Measurements from ENCODE around the gene TENT4B.
"Not testable (repeated sequence)": the region's sequence is repeated elsewhere in the genome, so short reads cannot be mapped to it uniquely, and the experiment has no call there.

The TENT4B gene

DNA sequence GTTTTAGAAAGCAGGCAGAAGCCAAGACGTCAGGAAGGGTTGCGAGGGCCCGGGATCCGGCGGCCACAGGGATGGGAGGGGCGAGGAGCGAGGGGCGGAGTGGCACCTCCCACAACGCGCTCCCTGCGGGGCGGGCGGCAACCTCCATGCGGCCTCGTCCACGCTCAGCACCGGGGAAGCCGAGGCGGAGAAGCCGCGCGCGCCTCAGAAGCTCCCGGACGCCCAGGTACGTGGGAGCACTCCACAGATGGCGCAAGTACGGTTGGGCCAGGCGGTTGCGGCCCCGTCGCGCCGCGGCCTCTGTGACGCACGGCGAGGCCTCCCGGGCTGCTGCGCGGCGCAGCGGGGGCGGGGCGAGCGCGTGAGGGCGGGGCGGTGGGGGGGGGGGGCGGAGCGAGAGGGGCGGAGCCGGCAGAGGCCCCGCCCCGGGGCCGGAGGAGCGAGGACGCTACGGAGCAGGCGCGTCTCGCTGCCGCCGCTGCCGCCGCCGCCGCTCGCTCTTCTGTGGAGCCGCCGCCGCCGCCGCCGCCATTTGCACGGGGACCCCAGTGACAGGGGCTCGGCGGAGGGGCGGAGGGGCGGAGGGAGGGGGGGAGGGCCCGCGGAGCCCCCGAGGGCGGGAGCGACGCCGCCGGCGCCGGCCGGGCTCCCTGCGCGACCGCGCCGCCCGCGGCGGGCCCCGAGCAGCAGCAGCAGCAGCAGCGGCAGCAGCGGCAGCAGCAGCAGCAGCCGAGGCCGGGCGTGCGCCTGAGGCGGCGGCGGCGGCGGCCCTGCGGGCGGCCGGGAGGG is at the start of gene TENT4B:
Gene TENT4B, plus strand, starts transcription at position 500 of the 789 bp plus-strand sequence. CDS start 316 bp downstream, outside the sequence.
- H3K27me3 Mint-ChIP-seq, result no peaks in the 10 kb centered on the region
- H3K36me3 Mint-ChIP-seq, result peaks cover 3% of the 10 kb centered on the region
- H3K4me1 Mint-ChIP-seq (ENCODE audit: low read depth), result peaks cover 35% of the 10 kb centered on the region
- H3K4me3 Mint-ChIP-seq, result peak within 1 kb of the TSS; percentile 95
- H3K27ac Mint-ChIP-seq, result peak within 1 kb of the TSS; percentile 99
- H3K9me3 Mint-ChIP-seq (ENCODE audit: low read depth), result no peaks in the 10 kb centered on the region

DNA sequence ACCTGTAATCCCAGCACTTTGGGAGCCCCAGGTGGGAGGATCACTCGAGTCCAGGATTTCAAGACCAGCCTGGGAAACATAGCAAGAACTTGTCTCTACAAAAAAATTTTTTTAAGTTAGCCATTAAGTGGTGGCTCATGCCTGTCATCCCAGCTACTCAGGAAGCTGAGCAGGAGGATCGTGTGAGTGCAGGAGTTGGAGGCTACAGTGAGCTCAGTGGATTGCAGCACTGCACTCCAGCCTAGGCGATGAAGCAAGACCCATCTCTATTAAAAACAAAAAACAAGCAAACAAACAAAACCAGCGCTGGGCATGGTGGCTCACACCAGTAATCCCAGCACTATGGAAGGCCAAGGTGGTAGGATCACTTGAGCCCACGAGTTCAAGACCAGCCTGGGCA is 49.3 kb upstream of the TENT4B start:
- peaks cover 13% of the 10 kb centered on the region for H3K36me3 Mint-ChIP-seq
- no peaks in the 10 kb centered on the region for H3K4me1 Mint-ChIP-seq (ENCODE audit: low read depth)

DNA sequence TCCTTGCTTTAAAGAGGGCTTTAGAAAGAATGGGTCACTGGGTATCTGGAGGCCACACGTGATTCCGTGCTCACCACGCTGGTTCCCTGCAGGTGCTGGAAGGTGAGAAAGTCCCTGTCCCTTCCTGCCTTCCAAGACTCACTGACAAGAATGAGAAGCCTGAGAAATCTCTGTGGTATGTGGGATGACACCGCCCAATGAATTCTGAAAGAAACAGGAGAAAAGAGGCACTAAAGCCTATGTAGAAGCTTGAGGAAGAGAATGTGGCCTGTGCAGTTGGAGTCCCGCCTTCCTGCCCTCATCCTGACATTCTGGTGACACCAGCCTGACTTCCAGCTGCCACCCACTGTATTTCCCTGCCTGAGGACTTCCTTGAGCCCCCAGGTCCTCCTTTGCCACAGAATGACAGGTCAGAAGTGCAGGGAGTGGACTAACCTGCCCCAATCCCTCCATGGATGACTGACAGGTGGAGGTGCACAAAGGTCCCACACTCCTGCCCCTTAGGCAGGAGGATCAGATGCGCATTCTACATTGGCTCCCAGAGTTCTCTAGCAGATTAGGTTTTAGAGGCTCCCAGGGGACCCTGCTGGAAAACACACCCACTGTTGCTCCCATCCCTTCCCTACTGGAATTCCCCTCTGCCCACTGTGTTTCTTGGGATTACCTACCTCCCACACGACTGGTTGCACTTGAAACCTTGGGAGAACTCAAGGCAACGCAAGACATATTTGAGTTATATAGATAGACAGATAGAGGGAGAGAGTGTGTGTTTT is 38.6 kb upstream of the TENT4B start:
- H3K27ac Mint-ChIP-seq, result no peak overlapping the region
- no peaks in the 10 kb centered on the region for H3K36me3 Mint-ChIP-seq
- no peaks in the 10 kb centered on the region for H3K27me3 Mint-ChIP-seq
- no peak overlapping the region for H3K4me3 Mint-ChIP-seq
- no peaks in the 10 kb centered on the region for H3K9me3 Mint-ChIP-seq (ENCODE audit: low read depth)
- H3K4me1 Mint-ChIP-seq (ENCODE audit: low read depth), result peaks cover 2% of the 10 kb centered on the region

More for the DNA sequence above, 49.3 kb upstream of the TENT4B start:
- no peak overlapping the region for H3K4me3 Mint-ChIP-seq
- no peaks in the 10 kb centered on the region for H3K9me3 Mint-ChIP-seq (ENCODE audit: low read depth)
- no peak overlapping the region for H3K27ac Mint-ChIP-seq
- H3K27me3 Mint-ChIP-seq, result no peaks in the 10 kb centered on the region

DNA sequence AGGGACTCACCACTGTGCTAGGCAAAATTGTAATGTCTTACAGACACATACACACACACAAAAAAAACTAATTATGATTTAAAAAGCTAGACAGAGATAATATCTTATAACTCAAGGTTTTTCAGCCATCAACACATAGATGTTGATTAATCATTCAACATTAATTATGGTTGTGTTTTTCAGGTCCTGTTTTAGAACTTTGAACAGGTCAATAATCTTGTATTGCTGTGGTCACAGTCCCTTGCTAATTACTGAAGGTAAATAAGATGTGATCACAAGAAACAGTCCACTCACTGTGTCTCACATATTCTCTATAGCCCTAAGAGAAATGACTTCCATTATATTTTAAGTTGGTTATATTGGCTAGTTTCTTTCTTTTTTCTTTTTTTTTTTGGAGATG is 32.4 kb upstream of the TENT4B start:
- Mint-ChIP-seq H3K36me3 (peaks cover 3% of the 10 kb centered on the region), H3K27ac (no peak overlapping the region), H3K27me3 (no peaks in the 10 kb centered on the region), H3K9me3 (ENCODE audit: low read depth) (no peaks in the 10 kb centered on the region), H3K4me3 (no peak overlapping the region), H3K4me1 (ENCODE audit: low read depth) (peaks cover 20% of the 10 kb centered on the region)

DNA sequence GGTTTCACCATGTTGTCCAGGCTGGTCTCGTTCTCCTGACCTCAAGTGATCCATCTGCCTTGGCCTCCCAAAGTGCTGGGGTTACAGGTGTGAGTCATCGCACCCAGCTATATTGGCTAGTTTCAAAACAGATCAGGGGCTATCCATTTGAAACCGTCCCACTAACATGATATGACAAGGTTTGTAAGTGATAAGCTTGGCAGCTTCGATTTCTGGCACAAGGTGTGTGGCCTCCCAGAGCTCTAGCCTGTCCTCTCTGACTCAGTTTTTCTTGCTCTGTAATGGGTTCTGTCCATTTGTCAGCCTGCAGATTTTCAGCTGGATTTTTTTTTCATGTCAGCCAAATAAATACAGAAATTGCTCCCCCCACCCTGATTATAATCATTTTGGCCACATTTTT is 31.8 kb upstream of the TENT4B start:
- Mint-ChIP-seq H3K4me3 (peak overlapping the region; percentile 51), H3K27ac (peak overlapping the region; percentile 81), H3K36me3 (peaks cover 3% of the 10 kb centered on the region), H3K9me3 (ENCODE audit: low read depth) (no peaks in the 10 kb centered on the region), H3K27me3 (no peaks in the 10 kb centered on the region), H3K4me1 (ENCODE audit: low read depth) (peaks cover 20% of the 10 kb centered on the region)

DNA sequence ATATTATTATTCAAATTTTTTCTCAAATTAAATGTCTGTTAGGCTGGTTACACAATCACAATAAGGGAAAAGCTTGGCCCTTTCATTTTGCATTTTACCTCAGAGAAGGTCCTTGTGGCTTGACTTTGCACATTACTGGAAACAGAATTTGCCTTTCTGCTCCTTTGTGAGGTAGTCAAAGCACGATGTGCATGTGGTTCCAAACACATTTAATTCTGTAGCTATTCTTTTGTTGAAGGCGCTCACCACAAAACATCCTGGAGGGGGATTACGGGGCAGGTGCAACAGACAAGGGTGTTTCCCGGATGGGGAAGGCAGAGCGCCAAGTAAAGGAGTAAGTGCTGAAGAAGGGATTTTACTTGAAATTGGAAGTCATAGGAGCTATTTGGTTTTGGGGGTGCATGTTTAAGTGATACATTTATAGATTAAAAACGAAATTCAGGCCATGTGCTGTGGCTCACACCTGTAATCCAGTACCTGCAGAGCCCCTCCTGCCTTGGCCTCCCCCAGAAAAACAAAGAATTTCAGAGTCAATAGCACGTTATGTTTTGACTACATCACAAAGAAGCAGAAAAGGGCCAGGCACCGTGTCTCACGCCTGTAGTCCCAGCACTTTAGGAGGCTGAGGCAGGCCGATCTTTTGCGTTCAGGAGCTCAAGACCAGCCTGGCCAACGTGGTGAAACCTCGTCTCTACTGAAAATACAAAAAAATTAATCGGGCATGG is 31.2 kb upstream of the TENT4B start:
- Mint-ChIP-seq H3K4me1 (ENCODE audit: low read depth) (peaks cover 20% of the 10 kb centered on the region), H3K36me3 (peaks cover 3% of the 10 kb centered on the region), H3K27ac (peak overlapping the region; percentile 81), H3K9me3 (ENCODE audit: low read depth) (no peaks in the 10 kb centered on the region), H3K4me3 (peak overlapping the region; percentile 51), H3K27me3 (no peaks in the 10 kb centered on the region)

DNA sequence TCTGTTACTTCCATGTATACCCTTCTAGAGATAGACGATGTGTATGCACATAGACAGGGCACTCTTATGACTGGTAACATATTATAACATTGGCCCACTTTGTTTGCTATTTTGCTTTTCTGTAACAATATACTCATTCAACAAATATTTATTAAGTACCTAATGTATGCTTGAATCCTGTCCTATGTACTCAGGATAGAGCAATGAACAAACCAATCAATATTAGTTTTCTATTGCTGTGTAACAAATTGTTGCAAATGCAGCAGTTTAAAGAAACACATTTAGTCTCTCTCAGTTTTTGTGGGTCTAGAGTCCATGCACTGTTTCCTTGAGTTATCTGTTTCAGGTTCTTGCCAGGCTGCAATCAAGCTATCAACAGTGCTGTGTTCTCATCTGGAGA is 29.7 kb upstream of the TENT4B start:
- Mint-ChIP-seq H3K9me3 (ENCODE audit: low read depth) (no peaks in the 10 kb centered on the region), H3K4me3 (no peak overlapping the region), H3K27ac (no peak overlapping the region), H3K27me3 (no peaks in the 10 kb centered on the region), H3K4me1 (ENCODE audit: low read depth) (peaks cover 20% of the 10 kb centered on the region), H3K36me3 (peaks cover 3% of the 10 kb centered on the region)

DNA sequence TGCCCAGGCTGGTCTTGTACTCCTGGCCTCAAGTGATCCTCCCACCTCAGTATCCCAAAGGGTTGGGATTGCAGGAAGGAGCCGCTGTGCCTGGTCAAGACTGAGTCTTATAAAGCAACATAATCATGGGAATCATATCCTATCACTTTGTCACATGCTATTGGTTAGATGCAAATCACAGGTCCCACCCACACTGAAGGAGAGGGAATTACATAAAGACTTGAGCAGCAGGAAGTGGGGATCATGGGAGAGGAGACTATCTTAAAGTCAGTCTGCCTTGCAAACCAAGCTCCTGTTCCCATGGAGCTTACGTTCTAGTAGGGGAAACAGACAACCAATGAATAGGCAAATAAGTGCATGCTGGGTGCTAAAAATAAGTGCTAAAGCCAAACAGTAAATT is 28.3 kb upstream of the TENT4B start:
- H3K27me3 Mint-ChIP-seq, result no peaks in the 10 kb centered on the region
- H3K27ac Mint-ChIP-seq, result no peak overlapping the region
- no peaks in the 10 kb centered on the region for H3K9me3 Mint-ChIP-seq (ENCODE audit: low read depth)
- no peak overlapping the region for H3K4me3 Mint-ChIP-seq
- H3K36me3 Mint-ChIP-seq, result peaks cover 3% of the 10 kb centered on the region
- H3K4me1 Mint-ChIP-seq (ENCODE audit: low read depth), result peaks cover 18% of the 10 kb centered on the region

DNA sequence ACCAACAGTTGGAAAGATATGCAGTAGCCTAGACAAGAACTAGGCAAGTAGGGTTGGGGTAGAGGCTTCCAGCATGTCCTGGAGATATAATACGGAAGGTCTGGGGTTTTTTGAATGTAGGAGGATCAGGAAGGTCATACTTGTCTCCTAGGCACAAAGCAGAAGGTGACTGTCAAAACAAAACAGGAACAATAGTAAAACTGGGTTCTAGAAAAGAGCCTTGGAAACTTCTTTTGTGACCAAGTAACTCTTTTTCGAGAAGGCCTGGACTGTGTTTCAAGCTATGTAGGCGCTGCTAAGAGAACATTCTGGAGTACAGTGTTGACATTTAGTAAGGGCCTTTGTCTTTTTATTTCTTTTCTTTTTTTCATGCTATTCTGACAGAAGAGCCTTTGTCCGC is 26.9 kb upstream of the TENT4B start:
- peaks cover 12% of the 10 kb centered on the region for H3K4me1 Mint-ChIP-seq (ENCODE audit: low read depth)
- H3K27ac Mint-ChIP-seq, result no peak overlapping the region
- no peaks in the 10 kb centered on the region for H3K27me3 Mint-ChIP-seq
- H3K9me3 Mint-ChIP-seq (ENCODE audit: low read depth), result no peaks in the 10 kb centered on the region
- H3K36me3 Mint-ChIP-seq, result peaks cover 3% of the 10 kb centered on the region
- no peak overlapping the region for H3K4me3 Mint-ChIP-seq

DNA sequence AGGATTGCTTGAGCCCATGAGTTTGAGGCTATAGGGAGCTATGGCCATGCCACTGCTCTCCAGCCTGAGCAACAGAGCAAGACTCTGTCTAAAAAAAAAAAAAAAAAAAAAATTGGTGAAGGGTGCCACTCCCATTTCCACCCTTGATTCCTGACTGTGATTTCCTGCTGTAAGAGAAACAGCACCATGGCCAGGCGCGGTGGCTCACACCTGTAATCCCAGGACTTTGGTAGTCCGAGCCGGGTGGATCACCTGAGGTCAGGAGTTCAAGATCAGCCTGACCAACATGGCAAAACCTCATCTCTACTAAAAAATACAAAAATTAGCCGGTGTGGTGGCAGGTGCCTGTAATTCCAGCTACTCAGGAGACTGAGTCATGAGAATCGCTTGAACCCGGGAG is 20.5 kb upstream of the TENT4B start:
- H3K4me3 Mint-ChIP-seq; H3K36me3 Mint-ChIP-seq; H3K4me1 Mint-ChIP-seq (ENCODE audit: low read depth); H3K27ac Mint-ChIP-seq; H3K27me3 Mint-ChIP-seq; H3K9me3 Mint-ChIP-seq (ENCODE audit: low read depth): not testable (repeated sequence)

DNA sequence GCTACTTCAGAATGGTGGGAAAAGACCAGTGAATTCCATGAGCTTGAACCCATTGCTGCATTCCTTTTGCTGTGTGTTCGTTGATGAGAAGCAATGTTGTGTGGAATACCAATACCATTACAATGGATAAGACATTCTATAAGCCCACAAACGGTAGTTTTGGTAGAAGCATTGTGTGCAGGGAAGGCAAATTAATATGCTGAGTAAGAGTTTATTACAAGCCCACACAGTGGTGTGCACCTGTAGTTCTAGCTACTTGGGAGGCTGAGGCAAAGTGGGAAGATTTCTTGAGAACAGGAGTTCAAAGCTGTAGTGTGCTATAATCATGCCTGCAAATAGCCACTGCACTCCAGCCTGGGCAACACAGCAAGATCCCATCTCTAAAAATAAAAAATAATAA is 19.9 kb upstream of the TENT4B start:
- no peaks in the 10 kb centered on the region for H3K27me3 Mint-ChIP-seq
- H3K9me3 Mint-ChIP-seq (ENCODE audit: low read depth), result no peaks in the 10 kb centered on the region
- no peaks in the 10 kb centered on the region for H3K4me1 Mint-ChIP-seq (ENCODE audit: low read depth)
- H3K4me3 Mint-ChIP-seq, result no peak overlapping the region
- no peak overlapping the region for H3K27ac Mint-ChIP-seq
- H3K36me3 Mint-ChIP-seq, result no peaks in the 10 kb centered on the region

DNA sequence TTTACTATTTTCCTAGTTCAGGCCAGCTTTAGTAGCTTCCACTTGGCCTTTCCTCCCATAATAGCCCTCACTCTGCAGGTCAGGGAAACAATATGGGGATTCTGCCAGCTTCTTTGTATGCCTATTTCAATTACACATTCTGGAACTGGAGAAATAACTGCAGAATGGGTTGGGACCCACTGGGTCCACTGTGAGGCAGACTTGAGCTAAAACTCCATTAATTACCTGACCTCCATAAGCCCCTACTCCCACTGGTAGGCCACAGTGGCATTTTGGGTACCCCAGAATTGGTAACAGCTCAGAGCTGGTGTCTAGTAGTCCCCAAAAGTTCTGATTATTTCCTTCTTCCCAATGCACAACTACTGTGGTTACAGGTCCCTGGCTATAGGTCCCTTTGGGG is 16.7 kb upstream of the TENT4B start:
- H3K27me3 Mint-ChIP-seq, result no peaks in the 10 kb centered on the region
- H3K9me3 Mint-ChIP-seq (ENCODE audit: low read depth), result no peaks in the 10 kb centered on the region
- no peak overlapping the region for H3K27ac Mint-ChIP-seq
- H3K4me3 Mint-ChIP-seq, result no peak overlapping the region
- H3K36me3 Mint-ChIP-seq, result no peaks in the 10 kb centered on the region
- no peaks in the 10 kb centered on the region for H3K4me1 Mint-ChIP-seq (ENCODE audit: low read depth)

DNA sequence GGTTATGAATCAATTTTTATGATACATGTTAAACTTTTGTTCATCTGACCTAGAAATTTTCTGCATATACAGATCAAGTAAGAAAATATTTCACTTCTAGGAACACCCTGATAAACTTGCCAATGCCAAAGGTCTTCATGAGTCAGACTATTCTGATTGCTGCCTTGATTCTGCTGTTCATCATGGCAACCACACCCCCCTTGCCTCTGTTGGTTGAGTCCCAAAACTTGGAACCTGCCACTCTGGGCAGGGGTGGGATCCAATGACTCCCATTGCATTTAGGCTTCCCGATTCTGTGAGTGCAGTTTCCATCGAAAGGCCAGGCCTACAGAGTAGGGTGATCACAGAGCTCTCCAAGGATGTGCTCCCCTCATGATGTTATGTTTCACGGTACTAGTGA is 15.8 kb upstream of the TENT4B start:
- no peaks in the 10 kb centered on the region for H3K4me1 Mint-ChIP-seq (ENCODE audit: low read depth)
- H3K4me3 Mint-ChIP-seq, result no peak overlapping the region

DNA sequence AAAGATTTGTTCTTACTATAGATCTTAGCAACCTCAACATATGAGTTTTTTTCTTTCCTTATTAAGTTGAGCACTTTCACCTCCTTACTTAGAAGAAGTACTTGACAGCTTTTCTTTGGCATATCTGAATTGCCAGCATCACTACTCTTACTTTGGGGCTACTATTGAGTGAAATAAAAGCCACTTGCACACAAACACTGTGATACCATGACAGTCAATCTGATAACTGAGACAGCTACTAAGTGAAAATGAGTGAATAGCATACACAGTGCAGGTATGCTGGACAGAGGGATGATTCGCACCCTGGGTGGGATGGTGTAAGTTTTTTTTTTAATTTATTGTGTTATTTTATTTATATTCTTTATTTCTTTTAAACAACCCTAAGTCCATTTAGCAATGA is 13.5 kb upstream of the TENT4B start:
- Mint-ChIP-seq H3K9me3 (ENCODE audit: low read depth) (no peaks in the 10 kb centered on the region), H3K27ac (no peak overlapping the region), H3K4me1 (ENCODE audit: low read depth) (no peaks in the 10 kb centered on the region), H3K36me3 (no peaks in the 10 kb centered on the region), H3K27me3 (no peaks in the 10 kb centered on the region), H3K4me3 (no peak overlapping the region)

More for the DNA sequence above, 15.8 kb upstream of the TENT4B start:
- Mint-ChIP-seq H3K27me3 (no peaks in the 10 kb centered on the region), H3K9me3 (ENCODE audit: low read depth) (no peaks in the 10 kb centered on the region), H3K36me3 (no peaks in the 10 kb centered on the region), H3K27ac (no peak overlapping the region)

DNA sequence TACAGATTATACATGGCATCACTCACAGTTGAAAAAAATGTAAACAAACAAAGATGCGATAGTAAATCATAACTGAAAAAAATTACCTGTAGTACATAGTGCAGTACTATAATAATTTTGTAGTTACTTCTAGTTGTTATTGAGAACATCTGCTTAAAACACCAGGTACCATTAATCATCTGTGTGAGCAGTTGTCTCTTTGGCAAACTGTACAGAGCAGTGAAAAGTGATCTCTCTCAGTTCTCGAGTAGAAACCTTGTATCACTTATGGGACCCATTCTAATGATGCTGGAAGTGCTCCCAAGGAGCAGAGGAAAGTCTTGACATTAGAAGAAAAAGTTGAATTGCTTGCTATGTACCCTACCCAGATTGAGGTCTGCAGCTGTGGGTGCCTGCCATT is 8.9 kb upstream of the TENT4B start:
- Mint-ChIP-seq H3K36me3 (no peaks in the 10 kb centered on the region), H3K4me3 (no peak overlapping the region), H3K27me3 (no peaks in the 10 kb centered on the region), H3K9me3 (ENCODE audit: low read depth) (no peaks in the 10 kb centered on the region), H3K27ac (no peak overlapping the region), H3K4me1 (ENCODE audit: low read depth) (no peaks in the 10 kb centered on the region)

Measured in activated naive CD8-positive, alpha-beta T cell (primary cell).